Hepatocyte (in vitro differentiated cells): ENCODE measurements around the gene RNLS. TPM values are rescaled to one million over a fixed set of nuclear protein-coding genes. Genes with fewer than 3 reads are reported as not detected.

ENCODE experiments used
- DNase-seq: peaks from one replicate; pipeline ENCODE4 v3.0.0-alpha.2; 2016; ENCODE audit warnings: low spot score
- H2AFZ ChIP-seq: fragments of 200-600 bp; sonication (generic); 2 replicates; pipeline ENCODE4 v1.6.0; 2016; ENCODE audit warnings: antibody characterized with exemption, mild to moderate bottlenecking
- H3K27ac ChIP-seq: fragments of 200-600 bp; sonication (generic); 2 replicates; pipeline ENCODE4 v1.5.1; 2016; ENCODE audit warnings: mild to moderate bottlenecking
- H3K27me3 ChIP-seq: fragments of 200-600 bp; sonication (generic); 2 replicates; pipeline ENCODE4 v1.6.1; 2016
- H3K36me3 ChIP-seq: fragments of 200-600 bp; sonication (generic); replicated peaks from 2 replicates; pipeline ENCODE4 v1.5.1; 2016; ENCODE audit warnings: low read depth; ENCODE audit not compliant: insufficient read depth
- H3K4me1 ChIP-seq: fragments of 200-600 bp; sonication (generic); 2 replicates; pipeline ENCODE4 v1.5.1; 2016; ENCODE audit warnings: mild to moderate bottlenecking, moderate library complexity; ENCODE audit not compliant: insufficient read depth
- H3K4me2 ChIP-seq: fragments of 200-600 bp; sonication (generic); 2 replicates; pipeline ENCODE4 v1.6.0; 2016
- H3K4me3 ChIP-seq: fragments of 200-600 bp; sonication (generic); 2 replicates; pipeline ENCODE4 v1.5.1; 2016; ENCODE audit warnings: mild to moderate bottlenecking
- H3K79me2 ChIP-seq: fragments of 200-600 bp; sonication (generic); 2 replicates; pipeline ENCODE4 v1.6.0; 2017; ENCODE audit warnings: mild to moderate bottlenecking
- H3K9me2 ChIP-seq: fragments of 200-600 bp; sonication (generic); replicated peaks from 2 replicates; pipeline ENCODE4 v1.6.0; 2017; ENCODE audit warnings: mild to moderate bottlenecking; ENCODE audit not compliant: insufficient read depth
- H3K9me3 ChIP-seq: fragments of 200-600 bp; sonication (generic); 2 replicates; pipeline ENCODE4 v1.5.1; 2016; ENCODE audit warnings: low read depth, mild to moderate bottlenecking
- H4K20me1 ChIP-seq: fragments of 200-600 bp; sonication (generic); 2 replicates; pipeline ENCODE4 v1.6.0; 2016; ENCODE audit warnings: mild to moderate bottlenecking; ENCODE audit not compliant: insufficient read depth, poor library complexity, severe bottlenecking
- EZH2 ChIP-seq: fragments of 200-600 bp; sonication (generic); IDR thresholded peaks from 2 replicates; pipeline ENCODE4 v1.6.1; 2016; ENCODE audit warnings: antibody characterized with exemption, mild to moderate bottlenecking, borderline replicate concordance
- EZH2phosphoT487 ChIP-seq: fragments of 200-600 bp; sonication (generic); IDR thresholded peaks from one replicate; pipeline ENCODE4 v1.6.1; 2018; ENCODE audit warnings: antibody characterized with exemption, mild to moderate bottlenecking, low read depth, moderate library complexity; ENCODE audit not compliant: unreplicated experiment, severe bottlenecking
- WGBS: methylation state at CpG from one replicate; pipeline ENCODE4 v1.1.6; 2016; ENCODE audit warnings: low lambda C conversion rate; ENCODE audit errors: missing lambda C conversion rate; 5-methylcytosine and 5-hydroxymethylcytosine counted together
- polyA plus RNA-seq: library from polyadenylated mRNA; unstranded; fragments of >200 nt; fragmentation: Nextera tagmentation; extraction: Ambion mirVana; gene quantifications from 2 replicates; pipeline ENCODE4 v1.2.1, GENCODE V29; 2016
- total RNA-seq: library from RNA; depleted of rRNA; stranded (reverse); fragments of >200 nt; gene quantifications from 2 replicates; pipeline ENCODE4 v1.2.3, GENCODE V29; 2014
- TF ChIP-seq, protein P1 (sequence below): fragments of 200-600 bp; sonication (generic); IDR thresholded peaks from 2 replicates; pipeline ENCODE4 v1.5.1; 2016; ENCODE audit warnings: antibody characterized with exemption, mild to moderate bottlenecking; ENCODE audit not compliant: poor library complexity

The RNLS gene
- total and polyA plus RNA-seq, 2 experiments from 2014 or later: 12.8 to 14.9 TPM

DNA sequence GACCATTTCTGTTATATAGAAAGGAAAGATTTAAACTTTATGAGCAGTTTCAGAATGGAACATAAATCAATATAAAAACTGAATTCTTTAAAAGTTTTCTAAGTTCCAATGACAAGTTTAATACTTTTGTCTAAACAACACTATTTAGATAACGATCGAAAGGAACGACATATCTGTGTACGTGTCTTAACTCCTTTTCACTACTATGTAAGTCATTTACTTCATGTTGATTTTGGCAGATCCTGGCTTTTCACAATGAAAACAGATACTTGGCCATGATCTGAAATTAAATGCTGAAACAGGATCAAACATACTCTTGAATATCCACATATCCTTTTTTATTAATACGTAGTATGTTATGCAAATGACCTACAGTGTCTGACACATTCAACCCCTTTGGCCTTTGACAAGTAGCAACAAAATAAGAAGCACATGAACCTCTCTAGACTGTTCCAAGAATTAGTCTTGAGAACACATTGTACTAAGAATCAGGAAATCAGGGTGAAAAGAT, 41.9 kb downstream of the RNLS start:
- H2AFZ ChIP-seq: no peak overlapping the region
- no peak overlapping the region for H3K27ac ChIP-seq
- no peak overlapping the region for H3K4me3 ChIP-seq
- H3K4me2 ChIP-seq: no peak overlapping the region
- DNase-seq: no peak
- no peaks in the 10 kb centered on the region for H3K4me1 ChIP-seq
- TF ChIP-seq EZH2: no peak
- no peak for TF ChIP-seq EZH2phosphoT487
- TF ChIP-seq, protein P1, sequence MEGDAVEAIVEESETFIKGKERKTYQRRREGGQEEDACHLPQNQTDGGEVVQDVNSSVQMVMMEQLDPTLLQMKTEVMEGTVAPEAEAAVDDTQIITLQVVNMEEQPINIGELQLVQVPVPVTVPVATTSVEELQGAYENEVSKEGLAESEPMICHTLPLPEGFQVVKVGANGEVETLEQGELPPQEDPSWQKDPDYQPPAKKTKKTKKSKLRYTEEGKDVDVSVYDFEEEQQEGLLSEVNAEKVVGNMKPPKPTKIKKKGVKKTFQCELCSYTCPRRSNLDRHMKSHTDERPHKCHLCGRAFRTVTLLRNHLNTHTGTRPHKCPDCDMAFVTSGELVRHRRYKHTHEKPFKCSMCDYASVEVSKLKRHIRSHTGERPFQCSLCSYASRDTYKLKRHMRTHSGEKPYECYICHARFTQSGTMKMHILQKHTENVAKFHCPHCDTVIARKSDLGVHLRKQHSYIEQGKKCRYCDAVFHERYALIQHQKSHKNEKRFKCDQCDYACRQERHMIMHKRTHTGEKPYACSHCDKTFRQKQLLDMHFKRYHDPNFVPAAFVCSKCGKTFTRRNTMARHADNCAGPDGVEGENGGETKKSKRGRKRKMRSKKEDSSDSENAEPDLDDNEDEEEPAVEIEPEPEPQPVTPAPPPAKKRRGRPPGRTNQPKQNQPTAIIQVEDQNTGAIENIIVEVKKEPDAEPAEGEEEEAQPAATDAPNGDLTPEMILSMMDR: no peak
- H3K27me3 ChIP-seq: no peaks in the 10 kb centered on the region
- 49% methylated on average over 5 of the region's 5 CpGs for WGBS
- no peaks in the 10 kb centered on the region for H3K9me2 ChIP-seq
- no peaks in the 10 kb centered on the region for H3K36me3 ChIP-seq
- H3K9me3 ChIP-seq: no peaks in the 10 kb centered on the region
- H4K20me1 ChIP-seq: no peaks in the 10 kb centered on the region
- H3K79me2 ChIP-seq: no peaks in the 10 kb centered on the region

DNA sequence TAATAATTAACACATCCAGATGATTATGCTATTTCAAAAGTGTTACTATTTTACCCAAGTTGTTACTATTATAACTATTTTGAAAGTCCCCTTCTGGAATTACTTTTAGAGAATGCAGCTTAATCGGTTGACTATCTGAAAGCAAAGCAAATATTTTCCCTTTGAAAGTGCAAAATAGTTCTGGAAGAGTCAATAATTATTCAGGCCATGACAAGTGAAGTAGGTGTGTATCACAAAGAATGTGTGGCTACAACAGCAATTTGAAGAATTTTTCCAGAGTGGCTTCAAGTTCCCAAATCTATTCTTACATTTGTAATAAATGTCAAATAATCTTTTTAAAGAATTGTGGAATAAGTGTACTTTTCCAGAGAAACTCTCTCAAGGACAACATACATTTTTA, 42.8 kb downstream of the RNLS start:
- no peaks in the 10 kb centered on the region for H4K20me1 ChIP-seq
- H3K4me3 ChIP-seq: no peak overlapping the region
- H3K36me3 ChIP-seq: no peaks in the 10 kb centered on the region
- H3K79me2 ChIP-seq: no peaks in the 10 kb centered on the region
- 46% methylated on average over 1 of the region's 1 CpG for WGBS
- H2AFZ ChIP-seq: no peak overlapping the region
- H3K4me1 ChIP-seq: no peaks in the 10 kb centered on the region
- no peak overlapping the region for H3K4me2 ChIP-seq
- H3K9me2 ChIP-seq: no peaks in the 10 kb centered on the region
- H3K9me3 ChIP-seq: no peaks in the 10 kb centered on the region
- no peak overlapping the region for H3K27ac ChIP-seq
- H3K27me3 ChIP-seq: no peaks in the 10 kb centered on the region
- no peak for DNase-seq
- no peak for TF ChIP-seq EZH2
- no peak for TF ChIP-seq EZH2phosphoT487
- TF ChIP-seq, protein P1: no peak

DNA sequence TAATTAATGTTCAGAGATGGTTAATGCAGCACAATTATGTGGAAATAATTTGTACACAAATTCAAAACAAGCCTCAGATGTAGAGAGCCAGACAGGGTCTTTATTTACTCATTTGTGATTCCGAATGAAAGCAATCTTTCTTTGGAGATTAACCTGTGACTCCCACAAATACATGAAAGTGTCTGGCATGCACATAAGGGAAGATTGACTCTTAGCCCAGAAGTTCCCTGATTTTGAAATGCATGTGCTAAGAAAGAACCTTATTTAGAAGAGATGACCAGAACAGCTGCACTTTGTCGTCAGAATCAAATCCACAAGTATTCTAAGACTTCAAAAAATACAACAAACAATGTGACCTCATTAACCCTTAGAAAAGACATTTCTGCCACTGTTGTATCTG, 45.1 kb downstream of the RNLS start:
- TF ChIP-seq EZH2phosphoT487: no peak
- TF ChIP-seq, protein P1: no peak
- TF ChIP-seq EZH2: no peak
- no peaks in the 10 kb centered on the region for H4K20me1 ChIP-seq
- H2AFZ ChIP-seq: no peak overlapping the region
- no peaks in the 10 kb centered on the region for H3K36me3 ChIP-seq
- no peaks in the 10 kb centered on the region for H3K9me3 ChIP-seq
- 42% methylated on average over 2 of the region's 2 CpGs for WGBS
- no peaks in the 10 kb centered on the region for H3K9me2 ChIP-seq
- DNase-seq: no peak
- H3K27ac ChIP-seq: no peak overlapping the region
- H3K79me2 ChIP-seq: no peaks in the 10 kb centered on the region
- no peak overlapping the region for H3K4me3 ChIP-seq
- no peaks in the 10 kb centered on the region for H3K4me1 ChIP-seq
- no peak overlapping the region for H3K4me2 ChIP-seq
- H3K27me3 ChIP-seq: no peaks in the 10 kb centered on the region

DNA sequence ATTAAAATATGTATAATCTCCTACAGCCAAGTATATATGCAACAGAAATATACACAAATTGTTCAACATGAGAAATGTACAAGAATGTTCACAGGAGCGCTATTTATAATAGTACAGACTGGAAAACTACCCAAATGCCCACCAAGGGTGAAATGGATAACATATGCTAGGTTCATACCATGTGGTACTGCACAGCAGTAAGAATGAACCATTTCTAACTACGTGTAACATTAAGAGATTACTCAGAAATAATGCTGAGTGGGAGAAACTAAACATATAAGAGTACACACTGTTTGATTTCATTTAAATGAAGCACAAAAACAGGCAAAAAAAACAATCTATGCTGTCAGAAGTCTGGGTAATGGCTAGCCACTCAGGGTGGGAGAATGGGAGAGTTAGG, 45.8 kb downstream of the RNLS start:
- DNase-seq: no peak
- no peak overlapping the region for H3K4me2 ChIP-seq
- no peaks in the 10 kb centered on the region for H3K9me3 ChIP-seq
- no peak overlapping the region for H3K27ac ChIP-seq
- TF ChIP-seq EZH2 (no peak), EZH2phosphoT487 (no peak)
- TF ChIP-seq, protein P1: no peak
- no peaks in the 10 kb centered on the region for H3K9me2 ChIP-seq
- no peaks in the 10 kb centered on the region for H3K79me2 ChIP-seq
- 80% methylated on average over 2 of the region's 2 CpGs for WGBS
- H3K4me3 ChIP-seq: no peak overlapping the region
- no peaks in the 10 kb centered on the region for H3K4me1 ChIP-seq
- H3K27me3 ChIP-seq: no peaks in the 10 kb centered on the region
- no peak overlapping the region for H2AFZ ChIP-seq
- H4K20me1 ChIP-seq: no peaks in the 10 kb centered on the region
- no peaks in the 10 kb centered on the region for H3K36me3 ChIP-seq
